Measurements from ENCODE around the gene CZIB. TPM values are rescaled to one million over a fixed set of nuclear protein-coding genes. Genes with fewer than 3 reads are reported as not detected.

The CZIB gene
- total RNA-seq, 1 donor from 2014 or later = 48.2 TPM

Other genes starting within 250 kb of the CZIB start
- 86.3 TPM for gene PODN, start 158.4 kb downstream of the CZIB start, total RNA-seq
- 0.42 TPM for gene SLC1A7, start 78.0 kb downstream of the CZIB start, total RNA-seq
- 17.5 TPM for gene CPT2, start 23.8 kb downstream of the CZIB start, total RNA-seq
- 35.7 TPM for gene MAGOH, start 17.9 kb upstream of the CZIB start, total RNA-seq
- 9.9 TPM for gene LRP8, start 107.4 kb upstream of the CZIB start, total RNA-seq
- gene DMRTB1, start 238.8 kb upstream of the CZIB start, total RNA-seq = not detected

All from mesenteric fat pad (tissue), 1 donor.